A673 (cell line): ENCODE measurements around the gene DGKH.

ENCODE experiments used
- EZH2 ChIP-seq: fragments of 200-600 bp; sonication (generic); IDR thresholded peaks from 2 replicates; pipeline ENCODE4 v1.6.1; 2017; ENCODE audit warnings: borderline replicate concordance, low read depth, mild to moderate bottlenecking, mixed read lengths, antibody characterized with exemption, low read length; ENCODE audit not compliant: poor library complexity, severe bottlenecking
- TF ChIP-seq, protein P1 (sequence below): fragments of 300-800, 200-600 bp; sonication (generic); conservative IDR thresholded peaks from 2 replicates; pipeline ENCODE4 v1.5.1; 2017; ENCODE audit warnings: low read depth, mild to moderate bottlenecking, antibody characterized with exemption, low read length, moderate library complexity, mixed read lengths

GRCh38 chr13:42219051-42219450 lies 170.6 kb downstream of the DGKH start:
- TF ChIP-seq, protein P1, sequence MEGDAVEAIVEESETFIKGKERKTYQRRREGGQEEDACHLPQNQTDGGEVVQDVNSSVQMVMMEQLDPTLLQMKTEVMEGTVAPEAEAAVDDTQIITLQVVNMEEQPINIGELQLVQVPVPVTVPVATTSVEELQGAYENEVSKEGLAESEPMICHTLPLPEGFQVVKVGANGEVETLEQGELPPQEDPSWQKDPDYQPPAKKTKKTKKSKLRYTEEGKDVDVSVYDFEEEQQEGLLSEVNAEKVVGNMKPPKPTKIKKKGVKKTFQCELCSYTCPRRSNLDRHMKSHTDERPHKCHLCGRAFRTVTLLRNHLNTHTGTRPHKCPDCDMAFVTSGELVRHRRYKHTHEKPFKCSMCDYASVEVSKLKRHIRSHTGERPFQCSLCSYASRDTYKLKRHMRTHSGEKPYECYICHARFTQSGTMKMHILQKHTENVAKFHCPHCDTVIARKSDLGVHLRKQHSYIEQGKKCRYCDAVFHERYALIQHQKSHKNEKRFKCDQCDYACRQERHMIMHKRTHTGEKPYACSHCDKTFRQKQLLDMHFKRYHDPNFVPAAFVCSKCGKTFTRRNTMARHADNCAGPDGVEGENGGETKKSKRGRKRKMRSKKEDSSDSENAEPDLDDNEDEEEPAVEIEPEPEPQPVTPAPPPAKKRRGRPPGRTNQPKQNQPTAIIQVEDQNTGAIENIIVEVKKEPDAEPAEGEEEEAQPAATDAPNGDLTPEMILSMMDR: no peak
- TF ChIP-seq EZH2: no peak
